Neural progenitor cell (in vitro differentiated cells): Measurements from ENCODE around the gene SVBP.

Experiments used
- CTCF ChIP-seq: fragments of 200-600 bp; sonication (generic); IDR thresholded peaks from 2 replicates; pipeline ENCODE4 v1.5.1; 2017; ENCODE audit warnings: antibody characterized with exemption, mild to moderate bottlenecking
- EZH2 ChIP-seq: fragments of 200-600 bp; sonication (generic); IDR thresholded peaks from 2 replicates; pipeline ENCODE4 v1.6.1; 2017; ENCODE audit warnings: antibody characterized with exemption, mild to moderate bottlenecking, moderate library complexity

GRCh38 chr1:42817440-42817767 lies 207 bp upstream of the SVBP start:
- TF ChIP-seq CTCF (no peak), EZH2 (no peak)
